ENCODE results near the gene ANKRD10. TPM values are rescaled to one million over a fixed set of nuclear protein-coding genes. Genes with fewer than 3 reads are reported as not detected.
"Not testable (repeated sequence)": the region's sequence is repeated elsewhere in the genome, so short reads cannot be mapped to it uniquely, and the experiment has no call there.

ANKRD10 gene
- total RNA-seq, 2 donors from 2014 or later, result 180 to 207 TPM

DNA sequence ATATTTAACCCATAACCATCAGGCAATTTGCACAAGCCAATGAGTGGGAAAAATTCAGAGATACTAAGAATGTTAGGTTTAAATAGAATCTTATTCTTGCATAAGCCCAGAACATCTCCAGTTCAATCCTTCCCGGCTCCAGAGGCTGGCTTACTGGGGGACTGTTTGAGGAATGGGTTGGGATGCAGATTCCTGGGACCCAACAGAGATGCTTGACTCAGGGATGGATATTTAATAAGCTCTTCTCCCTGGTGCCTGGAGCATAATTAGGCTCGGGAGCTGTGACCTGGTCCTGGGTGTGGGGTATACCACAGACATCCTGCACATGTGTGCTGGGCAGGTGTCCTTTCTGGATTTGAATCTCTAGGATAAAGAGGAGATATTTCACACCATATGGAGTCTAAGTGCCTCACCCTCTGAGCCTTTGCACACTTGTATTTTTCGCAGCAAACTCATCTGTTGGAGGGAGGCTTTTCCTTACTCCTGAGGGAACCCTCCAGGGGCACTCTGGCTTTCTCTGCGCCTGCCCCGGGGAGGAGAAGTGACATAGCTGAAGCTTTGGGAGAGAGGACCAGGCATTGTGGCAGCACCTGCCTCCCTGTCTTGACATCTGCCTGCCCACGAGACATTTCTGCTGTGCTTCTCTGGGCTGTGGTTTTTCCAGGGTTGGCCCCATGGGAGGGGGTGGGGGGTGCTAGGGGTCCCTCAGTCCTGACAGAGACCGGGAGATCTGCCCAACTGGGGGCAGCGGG is 36.1 kb upstream of the ANKRD10 start:
- Mint-ChIP-seq H3K4me3 (no peak overlapping the region), H3K4me1 (peaks cover 4% of the 10 kb centered on the region), H3K27ac (peak overlapping the region; percentile 65), H3K27me3 (peaks cover 4% of the 10 kb centered on the region), H3K9me3 (no peaks in the 10 kb centered on the region), H3K36me3 (ENCODE audit: low read depth) (no peaks in the 10 kb centered on the region)
- ATAC-seq (replicated peaks), result no peak

DNA sequence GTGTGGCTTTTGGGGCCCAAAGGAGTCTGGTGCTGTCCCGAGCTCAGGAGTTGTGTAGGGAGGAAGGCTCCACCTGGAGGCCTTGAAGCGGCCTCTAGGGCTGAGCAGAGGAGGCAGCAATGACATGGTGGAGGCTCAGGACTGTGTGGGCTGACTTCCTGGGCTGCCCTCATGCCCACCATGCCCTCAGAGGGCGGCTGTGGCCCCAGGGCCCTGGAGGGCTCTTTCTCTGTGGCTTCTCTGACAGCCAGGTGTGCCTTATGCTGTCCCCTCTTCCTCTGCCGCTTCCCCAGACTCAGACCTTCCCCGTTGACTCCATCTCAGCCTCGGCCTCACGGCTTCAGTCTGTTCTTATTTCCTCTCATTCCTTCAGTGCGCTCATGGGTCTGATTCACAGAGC is 35.5 kb upstream of the ANKRD10 start:
- Mint-ChIP-seq H3K36me3 (ENCODE audit: low read depth) (no peaks in the 10 kb centered on the region), H3K27ac (peak overlapping the region; percentile 65), H3K4me1 (peaks cover 4% of the 10 kb centered on the region), H3K9me3 (no peaks in the 10 kb centered on the region), H3K27me3 (peaks cover 4% of the 10 kb centered on the region), H3K4me3 (no peak overlapping the region)
- no peak for ATAC-seq (replicated peaks)

DNA sequence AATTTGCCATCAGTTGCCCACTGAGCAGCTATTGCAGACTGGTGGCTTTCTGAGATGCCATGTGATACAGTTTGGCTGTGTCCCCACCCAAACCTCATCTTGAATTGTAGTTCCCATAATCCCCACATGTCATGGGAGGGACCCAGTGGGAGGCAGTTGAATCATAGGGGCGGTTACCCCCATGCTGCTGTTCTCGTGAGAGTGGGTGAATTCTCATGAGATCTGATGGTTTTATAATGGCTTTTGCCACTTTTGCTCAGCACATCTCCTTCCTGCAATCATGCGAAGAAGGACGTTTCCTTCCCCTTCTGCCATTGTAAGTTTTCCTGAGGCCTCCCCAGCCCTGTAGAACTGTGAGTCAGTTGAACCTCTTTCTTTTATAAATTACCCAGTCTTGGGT is 34.8 kb upstream of the ANKRD10 start:
- H3K9me3 Mint-ChIP-seq, result no peaks in the 10 kb centered on the region
- H3K4me3 Mint-ChIP-seq, result no peak overlapping the region
- no peak for ATAC-seq (replicated peaks)
- H3K27ac Mint-ChIP-seq, result no peak overlapping the region
- H3K27me3 Mint-ChIP-seq, result peaks cover 4% of the 10 kb centered on the region
- peaks cover 9% of the 10 kb centered on the region for H3K4me1 Mint-ChIP-seq
- H3K36me3 Mint-ChIP-seq (ENCODE audit: low read depth), result no peaks in the 10 kb centered on the region

DNA sequence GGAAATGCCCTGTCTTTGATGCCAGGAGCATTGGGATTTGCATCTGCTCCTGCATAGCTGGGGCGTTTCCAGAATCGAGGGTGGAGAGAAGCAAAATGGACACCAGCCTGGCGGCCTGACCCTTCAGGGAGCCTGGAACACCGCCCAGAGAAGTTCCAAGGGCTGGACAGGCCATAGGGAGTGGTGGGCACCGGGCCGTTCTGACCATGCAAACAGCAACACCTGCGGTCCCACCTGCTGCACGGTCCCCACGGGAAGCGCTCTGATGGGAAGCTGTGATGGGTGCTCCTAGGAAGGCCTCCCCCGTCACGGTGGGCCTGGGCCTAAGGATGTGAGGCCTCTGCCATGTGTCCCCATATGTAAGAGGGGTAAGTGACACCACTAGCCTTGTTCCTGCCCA is 34.2 kb upstream of the ANKRD10 start:
- Mint-ChIP-seq H3K4me1 (peaks cover 15% of the 10 kb centered on the region), H3K27me3 (peaks cover 4% of the 10 kb centered on the region), H3K4me3 (no peak overlapping the region), H3K27ac (no peak overlapping the region), H3K9me3 (no peaks in the 10 kb centered on the region), H3K36me3 (ENCODE audit: low read depth) (no peaks in the 10 kb centered on the region)
- no peak for ATAC-seq (replicated peaks)

DNA sequence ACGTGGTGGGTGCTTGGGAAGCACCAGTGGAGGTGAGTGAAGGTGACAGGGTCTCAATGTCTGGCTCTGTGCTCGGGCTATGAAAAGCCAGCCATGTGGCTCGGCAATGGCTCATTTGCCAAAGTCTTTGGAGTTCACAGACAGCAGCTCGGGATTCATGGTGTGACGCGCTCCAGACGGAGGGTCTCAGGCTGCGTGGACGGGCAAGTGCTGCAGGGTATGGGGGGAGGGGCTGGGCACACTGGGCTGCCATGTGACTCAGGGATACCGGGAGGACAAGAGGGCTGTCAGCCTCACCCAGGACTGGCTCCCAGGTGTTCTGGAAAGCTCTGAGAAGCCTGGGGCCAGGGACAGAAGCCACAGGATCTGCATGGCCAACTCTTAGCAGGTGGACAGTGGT is 32.5 kb upstream of the ANKRD10 start:
- not testable (repeated sequence) for ATAC-seq (replicated peaks); H3K4me3 Mint-ChIP-seq; H3K27ac Mint-ChIP-seq; H3K36me3 Mint-ChIP-seq (ENCODE audit: low read depth); H3K9me3 Mint-ChIP-seq; H3K27me3 Mint-ChIP-seq
- peaks cover 20% of the 10 kb centered on the region for H3K4me1 Mint-ChIP-seq

DNA sequence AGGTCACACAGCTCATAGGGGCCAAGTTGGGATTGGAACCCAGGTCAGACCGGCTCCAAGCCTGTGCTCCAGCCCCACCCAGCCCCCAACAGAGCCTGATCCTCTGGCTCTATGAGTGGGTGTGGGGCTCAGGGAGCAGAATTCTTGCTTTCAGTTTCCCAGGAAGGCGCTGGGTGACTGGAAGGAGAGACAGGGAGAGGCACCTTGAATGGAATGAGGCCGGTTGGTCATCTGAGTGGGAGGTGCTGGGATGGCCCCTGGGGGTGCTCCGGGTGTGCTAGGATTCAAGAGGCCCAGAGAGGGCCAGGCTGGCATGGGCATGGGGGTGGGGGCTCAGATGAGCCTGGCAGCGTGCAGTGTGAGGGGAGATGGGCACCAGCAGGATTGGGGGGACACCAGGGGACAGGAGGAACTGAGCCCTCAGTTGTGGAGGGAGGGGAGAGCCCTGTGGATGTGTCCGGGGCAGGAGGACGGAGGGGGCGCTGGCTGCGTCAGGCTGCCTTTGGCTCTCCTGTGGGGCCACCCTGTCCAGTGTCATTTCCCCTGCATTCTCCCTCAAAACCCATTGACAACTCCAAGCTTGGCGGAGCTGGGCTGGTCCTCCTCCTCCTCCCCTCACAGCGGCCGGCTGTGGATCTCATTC is 31.2 kb upstream of the ANKRD10 start:
- Mint-ChIP-seq H3K9me3 (peaks cover 5% of the 10 kb centered on the region), H3K27ac (peak overlapping the region; percentile 20), H3K27me3 (peaks cover 4% of the 10 kb centered on the region), H3K36me3 (ENCODE audit: low read depth) (no peaks in the 10 kb centered on the region), H3K4me1 (peaks cover 23% of the 10 kb centered on the region), H3K4me3 (no peak overlapping the region)
- no peak for ATAC-seq (replicated peaks)

DNA sequence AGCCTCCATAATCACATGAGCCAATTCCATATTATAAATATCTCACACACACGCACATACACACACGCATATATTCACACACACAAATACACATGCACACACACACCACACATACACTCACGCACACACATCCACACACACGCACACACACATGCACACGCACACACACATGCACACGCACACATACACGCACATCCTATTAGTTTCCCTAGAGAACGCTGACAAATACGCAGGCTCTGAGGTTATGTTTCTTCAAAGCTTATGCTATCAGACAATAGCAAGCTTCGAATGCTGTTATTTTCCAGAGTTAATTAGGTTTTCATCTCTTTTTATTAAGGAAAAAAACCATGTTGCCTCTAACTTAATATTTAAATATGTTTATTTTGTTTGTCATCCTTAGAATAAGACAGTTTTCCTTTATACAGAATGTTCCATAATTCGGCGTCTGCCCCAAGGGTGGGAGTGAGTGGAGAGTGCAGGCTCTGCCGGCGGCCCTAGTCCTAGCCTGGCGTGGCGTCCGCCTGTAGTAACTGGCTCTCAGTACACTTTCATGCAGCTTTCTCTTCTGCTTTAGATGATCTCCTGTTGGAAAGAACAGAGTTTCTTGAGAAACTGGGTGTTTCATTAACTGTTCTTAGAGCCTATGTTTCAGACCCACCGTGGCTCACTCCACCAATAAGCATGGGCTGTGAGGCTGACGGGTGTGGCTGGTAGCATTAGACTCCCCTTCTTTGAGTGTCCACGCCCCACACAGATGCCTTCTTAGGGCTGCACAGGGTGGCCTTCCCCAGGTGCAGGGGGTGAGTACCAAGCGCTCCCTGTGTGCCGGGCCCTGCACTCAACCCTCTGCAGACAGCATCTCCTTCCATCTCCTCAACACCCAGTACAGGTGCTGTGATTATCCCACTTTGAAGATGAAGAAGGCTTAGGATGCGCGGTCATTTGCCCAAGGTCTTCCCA is 30.4 kb upstream of the ANKRD10 start:
- H3K27me3 Mint-ChIP-seq, result peaks cover 4% of the 10 kb centered on the region
- H3K9me3 Mint-ChIP-seq, result peaks cover 5% of the 10 kb centered on the region
- H3K36me3 Mint-ChIP-seq (ENCODE audit: low read depth), result no peaks in the 10 kb centered on the region
- H3K27ac Mint-ChIP-seq, result peak overlapping the region; percentile 20
- ATAC-seq (replicated peaks), result no peak
- H3K4me1 Mint-ChIP-seq, result peaks cover 23% of the 10 kb centered on the region
- H3K4me3 Mint-ChIP-seq, result no peak overlapping the region

DNA sequence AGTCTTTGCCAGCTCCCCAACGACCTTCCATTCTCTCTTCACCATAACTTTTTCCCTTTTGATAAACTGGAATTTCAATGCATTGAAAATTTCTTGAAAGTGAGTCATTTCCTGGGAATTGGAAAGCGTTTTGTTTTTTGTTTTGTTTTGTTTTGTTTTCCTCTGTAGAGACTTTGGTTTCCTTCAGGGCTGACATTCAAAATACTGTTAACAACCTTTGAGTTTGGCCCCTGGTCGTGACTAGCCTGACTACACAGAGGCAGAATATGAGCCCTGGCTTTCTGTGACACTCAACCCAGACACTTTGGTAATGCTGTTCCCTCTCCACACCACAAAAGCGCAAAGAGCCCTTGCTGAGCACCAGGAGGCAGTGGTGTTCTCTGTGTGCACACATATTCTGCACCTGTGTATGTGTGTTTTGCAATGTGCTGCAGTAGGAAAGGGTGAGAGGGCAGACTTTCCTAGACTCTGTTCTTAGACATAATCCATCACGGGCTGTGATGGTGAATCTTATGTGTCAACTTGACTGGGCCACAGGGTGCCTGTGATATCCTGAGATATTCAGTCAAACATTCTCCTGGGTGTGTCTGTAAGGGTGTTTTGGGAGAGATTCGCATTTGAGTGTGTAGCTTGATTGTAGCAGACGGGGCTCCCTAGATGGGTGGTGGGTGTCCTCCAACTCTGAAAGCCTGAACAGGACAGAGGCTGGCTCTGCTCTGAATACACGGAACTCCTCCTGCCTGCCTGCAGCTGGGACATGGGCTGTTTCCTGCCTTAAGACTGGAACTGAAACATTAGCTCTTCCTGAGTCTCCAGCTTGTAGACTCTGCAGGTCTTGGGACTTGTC is 29.5 kb upstream of the ANKRD10 start:
- Mint-ChIP-seq H3K36me3 (ENCODE audit: low read depth) (no peaks in the 10 kb centered on the region), H3K27ac (no peak overlapping the region), H3K27me3 (peaks cover 4% of the 10 kb centered on the region), H3K4me1 (peaks cover 24% of the 10 kb centered on the region), H3K9me3 (peaks cover 5% of the 10 kb centered on the region), H3K4me3 (peak overlapping the region; percentile 24)
- ATAC-seq (replicated peaks), result peak; percentile 78

- Mint-ChIP-seq H3K4me1 (peaks cover 27% of the 10 kb centered on the region), H3K27ac (peak overlapping the region; percentile 80), H3K9me3 (peaks cover 5% of the 10 kb centered on the region), H3K36me3 (ENCODE audit: low read depth) (no peaks in the 10 kb centered on the region), H3K4me3 (peak overlapping the region; percentile 66), H3K27me3 (no peaks in the 10 kb centered on the region)
- ATAC-seq (replicated peaks), result peak; percentile 90
Observed at GRCh38 chr13:110942248-110942981, 27.5 kb upstream of the ANKRD10 start.

- ATAC-seq (replicated peaks), result peak; percentile 67
- H3K4me1 Mint-ChIP-seq, result peaks cover 15% of the 10 kb centered on the region
- peak overlapping the region; percentile 34 for H3K27ac Mint-ChIP-seq
- H3K36me3 Mint-ChIP-seq (ENCODE audit: low read depth), result no peaks in the 10 kb centered on the region
- H3K27me3 Mint-ChIP-seq, result peaks cover 3% of the 10 kb centered on the region
- H3K9me3 Mint-ChIP-seq, result peaks cover 20% of the 10 kb centered on the region
- no peak overlapping the region for H3K4me3 Mint-ChIP-seq
Observed at GRCh38 chr13:110938662-110939421, 24.0 kb upstream of the ANKRD10 start.

DNA sequence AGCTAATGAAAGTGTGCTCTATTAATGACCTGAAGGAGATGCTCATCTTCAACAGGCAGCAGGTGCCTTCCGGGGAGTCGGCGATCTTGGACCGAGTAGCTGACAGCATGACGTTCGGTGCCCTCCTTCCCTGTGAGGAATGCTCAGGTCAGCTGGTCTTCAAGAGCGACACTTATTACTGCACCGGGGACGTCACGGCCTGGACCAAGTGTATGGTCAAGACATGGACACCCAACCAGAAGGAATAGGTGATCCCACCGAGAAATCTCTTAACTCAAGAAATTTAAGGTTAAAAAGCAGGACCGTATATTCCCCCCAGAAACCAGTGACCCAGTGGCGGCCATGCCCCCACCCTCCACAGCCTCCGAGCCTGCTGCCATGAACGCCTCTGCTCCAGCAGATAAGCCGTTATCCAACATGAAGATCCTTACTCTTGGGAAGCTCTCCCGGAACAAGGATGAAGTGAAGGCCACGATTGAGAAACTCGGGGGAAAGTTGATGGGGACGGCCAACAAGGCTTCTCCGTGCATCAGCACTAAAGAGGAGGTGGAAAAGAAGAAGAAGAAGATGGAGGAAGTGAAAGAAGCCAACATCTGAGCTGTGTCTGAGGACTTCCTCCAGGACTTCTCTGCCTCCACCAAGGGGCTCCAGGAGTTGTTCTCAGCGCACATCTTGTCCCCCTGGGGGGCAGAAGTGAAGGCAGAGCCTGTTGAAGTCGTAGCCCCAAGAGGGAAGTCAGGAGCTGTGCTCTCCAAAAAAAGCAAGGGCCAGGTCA is 22.8 kb upstream of the ANKRD10 start:
- H3K36me3 Mint-ChIP-seq (ENCODE audit: low read depth), result no peaks in the 10 kb centered on the region
- peaks cover 12% of the 10 kb centered on the region for H3K4me1 Mint-ChIP-seq
- H3K4me3 Mint-ChIP-seq, result no peak overlapping the region
- H3K9me3 Mint-ChIP-seq, result peaks cover 28% of the 10 kb centered on the region
- no peak overlapping the region for H3K27ac Mint-ChIP-seq
- peaks cover 5% of the 10 kb centered on the region for H3K27me3 Mint-ChIP-seq
- ATAC-seq (replicated peaks), result no peak

- ATAC-seq (replicated peaks), result no peak
- Mint-ChIP-seq H3K27ac (no peak overlapping the region), H3K36me3 (ENCODE audit: low read depth) (no peaks in the 10 kb centered on the region)
Observed at GRCh38 chr13:110936519-110936918, 21.6 kb upstream of the ANKRD10 start.

More at GRCh38 chr13:110936519-110936918, 21.6 kb upstream of the ANKRD10 start:
- Mint-ChIP-seq H3K4me3 (no peak overlapping the region), H3K4me1 (peaks cover 4% of the 10 kb centered on the region), H3K9me3 (peaks cover 26% of the 10 kb centered on the region), H3K27me3 (peaks cover 9% of the 10 kb centered on the region)
